ENCODE results near the gene SLC16A11.

Gene SLC16A11

DNA sequence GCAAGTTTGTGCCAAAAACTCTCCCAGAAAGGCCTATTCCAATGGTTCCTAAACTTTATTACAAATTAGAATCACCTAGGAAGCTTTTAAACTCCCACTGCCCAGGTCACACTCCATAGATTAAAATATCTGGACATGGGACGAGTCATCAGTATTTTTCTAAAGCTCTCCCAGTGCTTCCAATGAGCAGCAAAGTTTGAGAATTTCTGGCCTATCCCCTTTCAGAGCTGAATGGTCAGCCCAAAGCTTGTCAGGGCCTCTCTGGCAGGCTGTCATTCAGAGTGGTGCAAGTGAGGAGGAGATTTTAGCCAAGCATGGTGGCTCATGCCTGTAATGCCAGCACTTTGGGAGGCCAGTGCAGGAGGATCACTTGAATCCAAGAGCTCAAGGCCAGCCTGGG is 18.6 kb downstream of the SLC16A11 start:
- no peak for DNase-seq

DNA sequence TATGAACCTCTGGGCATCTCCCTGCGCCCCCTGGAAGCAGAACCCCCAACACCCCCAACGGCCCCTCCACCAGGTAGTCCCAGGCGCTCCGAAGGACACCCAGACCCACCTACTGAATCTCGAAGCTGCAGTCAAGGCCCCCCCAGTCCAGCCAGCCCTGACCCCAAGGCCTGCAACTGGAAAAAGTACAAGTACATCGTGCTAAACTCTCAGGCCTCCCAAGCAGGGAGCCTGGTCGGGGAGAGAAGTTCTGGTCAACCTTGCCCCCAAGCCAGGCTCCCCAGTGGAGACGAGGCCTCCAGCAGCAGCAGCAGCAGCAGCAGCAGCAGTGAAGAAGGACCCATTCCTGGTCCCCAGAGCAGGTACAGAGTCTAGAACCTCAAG is 19.5 kb downstream of the SLC16A11 start:
- DNase-seq = no peak

DNA sequence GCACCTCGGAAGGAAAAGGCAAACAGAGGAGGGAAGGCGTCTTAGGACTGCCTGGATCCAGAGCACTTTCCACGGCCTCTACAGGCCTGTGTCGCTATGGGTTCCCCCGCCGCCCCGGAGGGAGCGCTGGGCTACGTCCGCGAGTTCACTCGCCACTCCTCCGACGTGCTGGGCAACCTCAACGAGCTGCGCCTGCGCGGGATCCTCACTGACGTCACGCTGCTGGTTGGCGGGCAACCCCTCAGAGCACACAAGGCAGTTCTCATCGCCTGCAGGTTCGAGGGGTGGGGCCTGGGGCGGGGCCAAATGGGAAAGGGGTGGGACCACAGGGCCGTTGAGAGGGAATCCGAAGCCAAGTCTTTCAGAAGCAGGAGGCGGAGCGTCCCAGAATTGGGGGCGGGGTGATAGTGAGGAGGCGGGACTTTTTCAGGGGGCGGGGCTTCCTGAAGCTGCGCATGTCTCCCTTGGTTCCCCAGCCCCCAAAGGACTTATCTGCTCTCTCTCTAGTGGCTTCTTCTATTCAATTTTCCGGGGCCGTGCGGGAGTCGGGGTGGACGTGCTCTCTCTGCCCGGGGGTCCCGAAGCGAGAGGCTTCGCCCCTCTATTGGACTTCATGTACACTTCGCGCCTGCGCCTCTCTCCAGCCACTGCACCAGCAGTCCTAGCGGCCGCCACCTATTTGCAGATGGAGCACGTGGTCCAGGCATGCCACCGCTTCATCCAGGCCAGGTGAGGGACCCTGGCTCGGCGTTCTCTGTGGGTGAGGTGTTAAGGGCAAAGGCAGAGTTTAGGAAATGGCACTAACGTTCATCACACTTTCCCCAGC is 20.1 kb downstream of the SLC16A11 start:
- no peak for DNase-seq

DNA sequence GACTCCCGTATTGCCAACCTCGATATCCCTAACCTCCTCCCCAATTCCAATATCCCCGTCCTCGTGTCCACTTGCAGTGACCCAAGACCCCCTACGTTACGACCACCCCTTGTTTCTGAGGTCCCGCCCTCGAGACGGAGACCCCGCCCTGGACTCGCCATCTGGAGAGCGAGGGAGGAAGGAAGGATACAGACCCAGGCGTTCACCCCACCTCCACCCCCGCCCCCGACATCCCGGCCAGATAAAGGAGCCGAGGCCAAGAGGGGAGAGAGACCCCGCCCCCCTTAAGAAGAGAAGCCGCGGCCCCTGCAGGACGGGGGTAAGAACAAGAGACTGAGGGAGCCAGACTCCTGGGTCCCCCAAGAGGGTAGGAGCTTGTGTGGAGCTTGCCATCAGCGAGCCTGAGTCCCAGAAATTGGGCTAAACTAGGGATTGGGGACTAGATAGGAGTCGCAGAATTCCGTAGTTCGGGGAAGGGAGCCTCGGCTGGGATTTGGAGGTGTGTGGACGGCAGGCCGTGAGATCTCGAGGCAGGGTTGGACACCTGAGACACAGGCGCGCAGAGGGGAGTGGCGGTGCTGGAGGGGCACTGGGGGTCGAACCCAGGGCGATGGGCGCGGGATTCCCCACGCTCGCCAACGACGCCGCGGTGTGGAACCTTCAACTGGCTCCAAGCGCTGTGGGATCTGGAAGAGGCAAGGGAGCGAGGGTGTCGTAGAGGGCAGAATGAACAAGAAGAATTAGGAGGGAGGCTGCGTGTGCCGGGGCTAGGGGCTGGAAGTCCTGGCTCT is 20.9 kb downstream of the SLC16A11 start, which contains the start of gene BCL6B:
Gene BCL6B (plus strand): TSS at position 270 of the 791 bp plus-strand sequence. CDS start 622 bp downstream, outside the sequence.
- DNase-seq = no peak

DNA sequence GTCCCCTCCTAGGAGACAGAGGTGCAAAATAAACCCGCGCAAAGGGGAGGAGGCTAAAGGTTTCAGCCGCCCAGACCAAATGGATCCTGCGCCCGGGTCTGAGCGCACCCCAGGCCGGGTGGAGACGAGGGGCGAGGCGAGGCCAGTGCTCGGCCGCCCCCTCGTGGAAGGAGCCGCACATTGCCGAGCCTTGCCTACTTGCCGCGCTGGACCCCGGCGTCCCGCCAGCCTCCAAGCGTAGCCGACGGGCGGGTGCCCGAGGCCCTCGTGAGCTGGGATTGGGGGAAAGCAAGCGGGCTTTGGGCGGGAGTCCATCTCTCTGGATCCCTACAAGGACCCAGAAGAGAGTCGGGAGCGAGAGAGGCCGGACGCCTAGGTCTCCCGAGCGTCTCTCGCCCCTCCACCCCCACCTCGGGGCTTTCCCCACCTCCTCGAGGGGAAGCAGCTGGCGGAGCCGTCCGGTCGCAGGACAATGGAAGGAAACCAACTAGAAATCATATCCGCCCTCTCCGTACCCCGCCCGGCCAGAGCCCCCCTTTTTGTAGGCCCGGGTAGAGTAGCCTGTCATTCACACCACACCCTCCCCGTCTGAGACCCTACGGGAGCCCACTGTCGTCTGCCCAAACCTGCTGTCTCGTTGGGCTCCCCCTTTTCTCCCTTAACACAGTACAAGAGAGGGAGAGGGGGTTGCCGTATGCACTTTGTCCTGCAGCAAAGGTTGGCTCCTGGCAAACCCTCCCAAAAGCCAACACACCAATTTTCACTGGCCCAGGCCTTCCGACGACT is 21.7 kb downstream of the SLC16A11 start:
- DNase-seq = peak; percentile 20

DNA sequence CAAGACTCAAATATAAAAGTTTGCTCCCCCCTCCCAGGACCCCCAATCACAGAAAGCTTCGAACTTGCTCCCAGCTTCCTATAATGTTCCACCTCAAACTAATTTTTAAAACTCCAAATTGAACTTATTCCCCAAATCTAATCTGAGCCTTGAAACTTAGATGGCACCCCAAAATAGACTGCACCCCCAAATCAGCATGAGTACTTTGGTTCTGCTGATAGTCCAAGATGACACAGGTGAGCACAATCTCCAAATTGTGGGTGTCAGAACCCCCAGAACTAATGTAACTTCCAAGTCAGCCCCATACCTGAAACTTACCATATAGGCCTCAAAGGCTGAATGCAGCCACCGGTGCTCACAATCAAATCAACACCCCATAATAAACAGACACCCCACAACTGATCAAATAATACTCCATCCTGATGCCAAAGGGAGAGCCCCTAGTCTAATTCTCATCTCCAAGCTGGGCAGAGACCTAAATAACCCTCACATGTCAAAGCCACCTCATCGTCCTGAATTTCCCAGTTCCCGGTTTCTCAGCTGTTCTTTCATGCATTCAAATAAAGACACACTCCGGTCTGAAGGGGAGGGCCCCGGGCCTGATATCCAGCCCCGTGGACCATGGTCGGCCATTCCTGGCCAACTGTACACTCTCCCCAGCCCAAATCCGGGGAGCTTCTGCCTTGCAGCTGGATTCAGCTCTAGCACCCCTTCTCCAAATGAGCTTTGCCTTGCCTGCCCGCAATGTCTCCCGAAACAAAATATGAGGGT is 22.8 kb downstream of the SLC16A11 start:
- DNase-seq = no peak

DNA sequence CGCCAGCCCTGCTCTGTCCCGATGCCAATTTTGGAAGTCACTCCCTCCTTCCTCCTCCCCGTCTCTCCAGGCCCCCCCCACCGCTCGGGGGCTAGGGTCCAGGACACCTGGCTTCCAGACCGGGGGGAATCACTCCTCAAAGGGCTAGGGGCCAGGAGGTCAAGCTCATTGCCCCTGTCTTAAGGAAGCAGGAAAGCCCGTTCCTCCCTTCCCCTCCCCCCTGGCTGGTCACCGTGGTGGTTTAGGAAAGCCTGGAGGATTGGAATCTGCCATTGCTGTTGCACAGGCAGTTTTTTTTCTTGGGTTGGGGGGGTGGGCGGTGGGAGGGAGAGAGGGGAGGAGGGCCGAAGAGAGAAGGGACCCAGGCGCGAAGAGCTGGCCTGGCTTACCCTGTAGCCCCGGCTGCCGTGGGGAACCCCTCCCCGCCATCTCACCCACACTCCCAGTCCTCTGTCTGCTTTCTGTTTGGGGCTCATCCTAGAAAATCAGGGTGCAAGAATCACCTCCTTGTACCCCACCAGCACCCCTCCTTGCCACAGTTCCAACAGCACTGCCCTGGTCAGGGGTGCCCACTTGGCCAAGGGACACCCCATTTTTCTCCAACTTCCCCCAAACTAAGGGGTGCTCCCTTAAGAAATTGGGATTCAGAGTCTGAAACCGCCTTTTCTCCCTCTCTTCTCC is 23.9 kb downstream of the SLC16A11 start:
- DNase-seq = peak; percentile 36

DNA sequence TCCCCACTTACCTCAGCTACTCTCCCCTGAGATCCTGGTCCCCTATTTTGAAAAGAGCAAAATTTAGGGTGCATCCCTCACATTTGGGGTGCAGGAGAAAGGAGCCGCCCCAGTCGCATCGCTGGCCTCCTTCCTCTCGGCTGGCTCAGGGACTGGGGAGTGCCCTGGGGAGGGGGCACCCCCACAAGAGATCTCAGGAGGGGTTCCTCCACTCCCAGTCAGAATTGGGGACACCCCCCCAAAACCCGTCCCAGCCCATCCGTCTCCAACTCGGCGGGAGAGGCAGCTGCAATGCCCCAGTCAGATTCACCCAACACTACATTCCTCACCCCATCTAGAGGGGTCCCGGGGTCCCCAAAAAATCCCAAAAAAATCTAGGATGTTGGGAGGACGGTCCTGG is 24.5 kb downstream of the SLC16A11 start:
- DNase-seq = no peak

DNA sequence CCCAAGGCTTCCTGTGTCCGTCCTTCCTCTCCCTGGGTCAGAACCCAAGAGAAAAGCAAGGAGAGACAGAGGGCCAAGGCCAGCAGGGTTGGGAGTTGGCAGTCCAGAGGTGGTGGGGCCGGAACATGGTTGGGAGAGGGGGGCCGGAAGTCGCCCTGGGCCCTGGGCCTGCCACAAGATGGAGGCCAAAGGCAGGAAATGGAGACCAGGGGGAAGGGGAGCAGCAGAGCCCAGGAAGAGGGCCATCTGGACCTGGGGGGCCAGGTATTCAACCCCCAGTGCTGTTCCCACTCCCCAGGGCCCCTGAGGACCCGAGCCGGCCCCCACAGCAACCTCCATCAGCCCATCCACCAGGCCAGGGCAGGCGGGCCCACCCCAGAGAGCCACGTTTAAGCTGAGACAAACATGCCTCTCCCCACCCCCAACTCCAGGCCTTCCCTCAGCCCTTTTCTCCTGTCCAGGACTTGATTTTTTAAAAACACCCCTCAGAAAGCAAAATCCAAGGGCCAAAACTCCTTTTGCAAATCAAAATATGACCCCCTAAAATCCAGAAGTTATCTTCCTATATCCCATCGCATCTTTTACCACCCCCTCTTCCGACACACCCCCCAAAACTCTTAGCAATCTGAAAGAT is 25.4 kb downstream of the SLC16A11 start:
- DNase-seq = no peak

DNA sequence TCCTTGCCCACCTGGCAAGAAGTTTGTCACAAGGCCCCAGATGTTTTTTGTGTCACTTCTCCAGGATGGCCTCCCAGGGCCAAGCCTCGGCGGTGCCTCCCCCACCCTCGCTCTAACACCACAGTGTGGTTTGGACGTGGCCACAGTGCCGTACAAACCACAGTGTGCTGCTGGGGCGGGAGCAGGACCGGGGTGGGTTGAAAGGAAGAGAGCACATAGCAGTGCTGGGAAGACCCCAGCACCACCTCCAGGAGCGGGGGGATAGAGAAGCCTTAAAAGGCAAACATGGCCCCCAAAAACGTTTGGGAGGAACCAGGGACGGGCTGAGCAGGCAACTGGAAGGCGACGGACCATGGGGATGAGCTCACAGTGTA is 26.1 kb downstream of the SLC16A11 start:
- no peak for DNase-seq

DNA sequence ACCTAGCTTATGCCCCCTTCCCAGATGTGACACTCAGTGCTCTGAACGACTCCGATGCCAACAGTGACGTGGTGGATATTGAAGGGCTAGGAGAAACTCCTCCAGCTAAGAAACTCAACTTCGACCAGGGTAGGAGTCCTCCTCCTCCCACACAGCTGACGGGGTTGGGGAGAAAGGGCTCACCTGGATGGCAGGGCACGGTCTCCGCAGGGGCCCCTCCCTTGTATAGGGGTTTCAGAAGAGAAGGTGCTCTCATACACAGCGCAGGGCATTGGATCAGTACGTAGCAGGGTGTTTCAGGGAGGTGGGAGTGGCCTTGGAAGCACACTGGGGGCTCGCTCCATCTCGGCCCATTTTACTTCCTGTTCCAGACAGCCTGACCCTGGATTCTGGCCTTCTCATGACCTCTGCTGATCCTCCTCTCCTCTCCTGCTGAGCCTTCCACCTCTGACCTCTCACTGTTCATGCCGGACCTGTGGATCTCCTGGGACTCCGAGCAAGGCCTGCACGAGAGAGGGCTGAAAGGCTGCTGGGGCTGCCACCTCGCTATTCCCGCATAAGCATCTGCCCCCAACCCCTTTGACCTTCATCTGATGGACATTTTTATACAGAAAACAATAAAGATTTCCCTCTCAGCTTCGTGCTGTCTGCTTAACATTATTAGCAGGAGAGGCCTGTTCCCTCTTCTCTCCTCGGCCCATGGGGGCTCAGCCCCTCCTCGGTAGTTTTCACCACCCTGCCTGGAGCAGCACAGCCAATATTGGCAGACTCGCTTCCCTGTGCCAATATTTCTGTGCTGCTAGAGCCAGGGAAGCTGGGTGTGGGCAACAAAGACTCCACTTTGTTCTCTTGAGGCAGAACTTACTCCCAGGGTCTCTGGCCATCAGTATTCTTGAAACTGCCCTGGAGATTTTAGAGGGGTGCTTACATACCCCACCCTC is 26.7 kb downstream of the SLC16A11 start:
- no peak for DNase-seq

DNA sequence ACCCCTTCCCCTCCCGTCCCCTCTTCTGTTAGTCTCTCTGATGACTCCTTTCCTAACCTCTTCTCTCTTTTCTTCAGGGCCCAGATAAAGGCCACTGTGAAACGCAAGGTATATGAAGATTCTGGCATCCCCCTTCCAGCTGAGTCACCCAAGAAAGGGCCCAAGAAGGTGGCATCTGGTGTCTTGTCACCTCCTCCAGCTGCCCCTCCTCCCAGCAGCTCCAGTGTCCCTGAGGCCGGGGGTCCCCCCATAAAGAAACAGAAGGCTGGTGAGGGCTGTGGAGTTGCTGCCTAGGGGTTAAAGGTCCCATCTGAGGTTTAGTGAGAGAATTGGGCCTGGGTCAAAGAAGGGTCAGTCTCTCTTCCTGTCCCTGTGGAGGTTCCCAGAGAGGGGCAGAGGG is 27.5 kb downstream of the SLC16A11 start:
- no peak for DNase-seq

DNA sequence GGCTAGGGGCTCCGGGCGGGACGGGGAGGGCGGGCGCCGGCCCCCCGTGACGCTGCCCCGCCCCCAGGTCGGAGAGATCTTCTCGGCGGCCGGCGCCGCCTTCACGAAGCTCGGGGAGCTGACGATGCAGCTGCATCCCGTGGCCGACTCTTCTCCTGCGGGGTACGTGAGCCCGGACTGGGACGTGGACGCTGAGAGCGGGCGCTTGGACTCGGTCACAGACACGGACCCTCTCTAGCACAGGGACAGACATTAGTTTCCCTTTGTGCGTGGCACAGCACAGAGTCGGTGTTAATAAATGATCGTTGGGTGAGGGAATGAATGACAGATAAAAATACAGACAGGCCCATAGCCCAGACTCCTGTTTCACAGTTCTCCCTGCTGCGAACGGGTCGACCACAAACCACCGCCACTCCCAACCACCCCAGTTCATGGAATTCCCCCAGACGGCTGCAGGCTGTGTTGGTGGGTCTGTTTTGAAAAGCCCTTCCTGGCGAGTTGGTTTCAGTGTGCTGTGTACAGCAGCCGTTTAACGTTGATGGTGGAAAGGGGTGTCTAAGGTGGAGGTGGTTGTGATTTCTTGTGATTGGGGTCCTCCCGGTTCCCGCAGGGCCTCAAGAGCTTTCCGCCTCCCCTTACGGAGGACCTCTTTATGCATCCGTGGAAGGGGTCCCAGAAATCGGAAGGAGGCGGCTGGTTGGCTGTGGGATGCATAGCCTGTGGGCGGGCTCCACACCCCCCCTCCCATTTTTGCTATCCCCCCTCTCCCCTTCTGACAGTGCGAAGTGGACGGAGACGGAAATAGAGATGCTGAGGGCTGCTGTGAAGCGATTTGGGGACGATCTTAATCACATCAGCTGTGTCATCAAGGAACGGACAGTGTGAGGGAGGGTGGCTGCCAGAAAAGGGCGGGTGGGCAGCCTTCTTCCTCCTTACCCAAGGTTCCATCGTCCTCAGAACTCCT is 28.6 kb downstream of the SLC16A11 start:
- no peak for DNase-seq

DNA sequence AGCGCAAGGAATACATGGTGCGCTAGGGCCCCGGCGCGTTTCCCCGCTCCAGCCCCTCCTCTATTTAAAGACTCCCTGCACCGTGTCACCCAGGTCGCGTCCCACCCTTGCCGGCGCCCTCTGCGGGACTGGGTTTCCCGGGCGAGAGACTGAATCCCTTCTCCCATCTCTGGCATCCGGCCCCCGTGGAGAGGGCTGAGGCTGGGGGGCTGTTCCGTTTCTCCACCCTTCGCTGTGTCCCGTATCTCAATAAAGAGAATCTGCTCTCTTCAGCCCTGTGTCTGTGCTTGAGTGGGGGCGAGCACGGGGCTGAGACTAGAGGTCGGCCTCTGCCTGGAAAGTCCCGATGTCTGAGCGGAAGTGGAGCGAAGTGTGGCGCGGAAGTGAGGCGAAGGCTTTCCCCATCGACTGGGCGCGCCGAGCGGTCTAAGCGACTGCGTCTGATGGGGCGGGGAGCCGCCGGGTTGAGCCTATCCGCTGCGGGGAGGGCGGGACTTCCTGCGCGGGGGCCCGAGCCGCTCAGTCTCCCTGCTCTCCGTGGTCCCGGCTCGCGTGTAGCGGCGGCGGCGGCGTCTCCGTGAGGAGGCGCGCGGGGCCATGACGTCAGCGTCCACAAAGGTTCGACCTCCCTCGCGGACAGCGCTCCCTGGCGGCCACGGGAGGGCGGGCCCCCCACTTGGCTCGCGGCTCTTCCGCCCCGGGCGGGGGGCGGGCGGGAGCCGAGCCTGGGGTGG is 29.5 kb downstream of the SLC16A11 start:
- DNase-seq = peak; percentile 94

DNA sequence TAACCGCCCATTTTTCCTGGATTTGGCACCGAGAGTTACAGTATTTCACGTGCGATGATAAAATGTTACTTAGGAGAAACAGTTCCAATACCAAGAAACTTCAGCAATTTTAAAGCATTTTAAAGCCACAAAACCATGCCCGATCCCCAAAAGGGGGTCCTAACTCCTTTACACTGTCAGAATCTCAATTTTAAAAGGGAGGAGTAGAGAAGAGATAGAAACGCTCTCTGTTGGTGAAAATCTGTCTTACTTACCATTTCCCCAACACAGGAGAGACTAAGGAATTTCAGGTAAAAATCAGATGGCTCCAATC is 32.0 kb downstream of the SLC16A11 start:
- no peak for DNase-seq

DNA sequence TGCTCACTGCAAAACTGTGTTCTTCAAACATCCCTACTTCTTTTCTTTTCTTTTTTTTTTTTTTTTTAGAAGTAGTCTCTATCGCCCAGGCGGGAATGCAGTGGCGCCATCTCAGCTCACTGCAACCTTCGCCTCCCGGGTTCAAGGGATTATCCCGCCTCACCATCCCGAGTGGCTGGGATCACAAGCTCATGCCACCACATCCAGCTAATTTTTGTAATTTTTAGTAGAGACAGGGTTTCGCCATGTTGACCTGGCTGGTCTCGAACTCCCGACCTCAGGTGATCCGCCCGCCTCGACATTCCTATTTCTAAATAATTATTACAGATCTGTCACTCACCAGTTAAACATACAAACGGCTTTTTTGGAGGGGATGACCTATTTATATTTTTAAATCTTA is 32.5 kb downstream of the SLC16A11 start:
- no peak for DNase-seq

DNA sequence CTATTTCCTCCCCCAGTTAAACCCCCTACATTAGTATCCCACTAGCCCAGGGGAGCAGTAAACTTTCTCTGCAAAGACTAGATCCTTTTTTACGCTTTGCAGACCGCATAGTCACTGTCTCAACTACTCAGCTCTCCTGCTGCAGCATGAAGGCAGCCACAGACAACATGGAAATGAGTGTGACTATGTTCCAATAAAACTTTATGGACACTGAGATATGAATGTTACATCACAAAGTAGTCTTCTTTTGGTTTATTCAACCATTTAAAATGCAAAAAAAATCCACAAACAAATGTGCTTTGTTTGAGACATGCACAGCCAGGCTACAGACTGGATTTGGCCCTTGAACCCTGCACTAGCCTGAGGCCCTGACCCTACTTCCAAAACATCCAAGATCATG is 33.4 kb downstream of the SLC16A11 start:
- no peak for DNase-seq

DNA sequence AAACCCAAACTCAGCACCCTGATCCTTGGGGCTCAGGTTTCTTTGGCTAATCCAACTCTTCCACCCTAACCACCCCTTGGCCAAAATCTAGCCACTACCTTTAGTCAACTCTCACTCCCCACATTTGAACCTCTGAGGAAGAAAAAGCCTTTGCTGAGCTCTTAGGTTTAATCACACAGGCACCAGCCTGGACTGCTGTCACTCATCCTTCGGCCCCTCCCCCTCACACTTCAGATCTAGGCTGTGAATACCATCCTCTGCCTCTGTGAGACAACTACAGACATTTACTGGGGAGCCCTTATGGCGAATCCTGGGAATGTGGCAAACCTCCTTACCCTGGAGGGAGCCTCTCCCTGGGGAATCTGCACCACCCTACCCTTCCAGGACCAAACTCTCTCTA is 36.7 kb downstream of the SLC16A11 start:
- no peak for DNase-seq

DNA sequence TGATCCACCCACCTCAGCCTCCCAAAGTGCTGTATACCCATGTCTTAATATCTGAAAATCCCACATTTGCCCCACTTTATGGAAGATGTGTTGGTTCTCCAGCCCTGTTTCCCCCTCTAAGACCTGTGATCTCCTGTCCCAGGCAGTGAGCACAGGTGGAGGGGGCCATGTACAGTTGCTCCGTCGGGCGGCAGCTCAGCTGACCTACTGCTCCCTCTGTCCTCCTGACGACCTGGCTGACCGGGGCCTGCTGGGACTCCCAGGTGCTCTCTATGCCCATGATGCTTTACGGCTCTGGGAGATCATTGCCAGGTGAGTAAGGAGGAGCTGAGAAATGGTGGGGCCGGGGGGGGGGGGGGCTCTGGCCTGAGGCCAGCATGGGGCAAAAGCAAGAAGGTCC is 38.2 kb downstream of the SLC16A11 start:
- DNase-seq = no peak
